ENCODE measurements around the gene C4orf50. TPM values are rescaled to one million over a fixed set of nuclear protein-coding genes. Genes with fewer than 3 reads are reported as not detected.

C4orf50 gene
- total RNA-seq, 1 donor from 2014 or later, result 12.2 TPM

DNA sequence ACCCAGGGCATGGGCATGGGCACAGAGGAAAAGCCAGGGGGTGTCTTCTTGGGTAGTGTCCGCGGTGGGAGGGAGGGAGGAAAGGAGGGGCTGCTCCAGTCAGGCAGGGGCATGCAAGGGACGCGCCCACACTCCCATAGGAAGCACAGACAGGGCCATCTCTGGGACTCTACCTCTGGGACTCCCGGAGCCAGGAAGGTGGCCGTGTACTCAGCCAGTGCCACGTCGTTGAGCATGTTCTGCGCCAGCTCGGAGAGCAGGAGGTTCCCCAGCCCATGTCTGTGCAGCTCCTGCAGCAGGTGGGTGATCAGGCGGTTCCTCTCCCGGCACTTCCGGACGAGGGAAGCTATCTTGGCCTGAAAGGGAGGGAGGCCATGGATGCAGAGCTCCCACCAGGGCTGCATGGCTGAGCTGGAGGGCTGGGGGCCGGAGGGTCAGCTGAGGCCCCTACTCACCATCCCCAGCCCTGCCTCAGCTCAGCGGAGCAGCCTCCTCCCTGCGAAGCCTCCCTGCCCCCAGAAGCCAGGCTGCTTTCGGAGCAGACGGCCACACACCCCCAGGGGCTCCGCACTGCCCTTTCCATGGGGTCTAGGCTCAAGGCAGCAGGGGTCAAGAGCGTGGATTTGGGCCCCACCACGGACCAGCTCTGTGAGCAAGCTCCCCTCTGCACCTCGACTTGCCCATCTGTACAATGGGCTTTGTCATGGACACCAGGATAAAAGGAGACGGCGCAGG lies 44.6 kb downstream of the C4orf50 start:
- FAIRE-seq, result no peak
- DNase-seq (ENCODE audit: low spot score in 2 of 2), result no peak

DNA sequence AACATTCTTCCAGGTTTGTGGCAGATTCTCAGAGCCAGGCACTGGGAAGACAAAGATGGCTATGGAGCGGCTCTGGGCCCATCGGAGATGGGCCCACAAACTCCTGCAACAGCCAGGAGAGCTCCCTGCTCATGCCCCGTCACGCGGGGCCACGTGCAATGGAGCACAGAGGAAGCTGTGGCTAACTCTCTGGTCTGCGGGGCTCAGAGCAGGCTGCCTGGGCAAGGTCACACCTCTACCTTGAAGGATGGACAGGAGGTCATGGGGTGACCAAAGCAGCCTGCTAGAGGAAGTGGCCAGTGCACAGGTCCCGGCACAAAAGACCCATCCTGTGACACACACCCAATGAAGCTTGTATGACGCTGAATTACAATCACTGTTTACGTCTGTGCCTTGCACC lies 45.2 kb downstream of the C4orf50 start:
- no peak for FAIRE-seq
- DNase-seq (ENCODE audit: low spot score in 2 of 2), result no peak

DNA sequence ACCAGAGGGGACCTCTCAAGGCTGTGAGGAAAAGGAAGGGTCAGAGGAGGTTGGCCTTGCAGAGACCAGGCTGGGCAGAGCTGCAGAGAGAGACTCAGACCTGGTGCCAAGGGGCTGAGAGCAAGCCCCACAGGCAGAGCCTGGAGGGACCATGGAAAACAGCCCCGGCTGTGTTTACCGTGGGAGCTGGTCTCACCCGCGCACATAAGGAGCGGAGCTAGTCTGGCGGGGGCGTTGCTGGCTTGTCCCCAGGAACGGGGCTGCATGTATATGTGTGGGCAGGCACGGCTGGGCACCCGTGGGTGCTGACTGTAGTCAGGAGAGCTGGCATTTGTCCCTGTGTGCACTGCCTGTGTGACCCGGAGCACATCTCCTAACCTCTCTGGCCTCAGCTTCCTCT lies 45.7 kb downstream of the C4orf50 start:
- peak in 1 of 2 donors; percentile 48 for DNase-seq (ENCODE audit: low spot score in 2 of 2)
- no peak for FAIRE-seq

DNA sequence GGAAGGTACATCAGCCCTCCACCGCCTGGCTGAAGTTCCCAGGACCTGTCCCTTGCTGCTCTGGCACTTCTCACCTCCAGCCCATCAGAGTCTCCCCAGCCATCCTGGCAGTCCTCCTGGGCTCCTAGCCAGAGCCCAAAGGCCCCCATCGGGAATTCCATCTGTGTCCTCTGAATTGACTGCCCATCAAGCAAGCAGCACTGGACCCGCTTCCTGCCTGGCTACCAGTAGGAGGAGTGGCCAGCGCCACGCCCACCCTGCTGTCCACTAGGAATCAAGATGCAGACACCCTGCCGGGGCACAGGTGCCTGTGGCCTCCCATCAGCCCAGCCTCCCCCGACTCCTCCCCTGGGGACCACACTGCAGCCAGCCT lies 47.2 kb downstream of the C4orf50 start:
- no peak for DNase-seq (ENCODE audit: low spot score in 2 of 2)
- no peak for FAIRE-seq

DNA sequence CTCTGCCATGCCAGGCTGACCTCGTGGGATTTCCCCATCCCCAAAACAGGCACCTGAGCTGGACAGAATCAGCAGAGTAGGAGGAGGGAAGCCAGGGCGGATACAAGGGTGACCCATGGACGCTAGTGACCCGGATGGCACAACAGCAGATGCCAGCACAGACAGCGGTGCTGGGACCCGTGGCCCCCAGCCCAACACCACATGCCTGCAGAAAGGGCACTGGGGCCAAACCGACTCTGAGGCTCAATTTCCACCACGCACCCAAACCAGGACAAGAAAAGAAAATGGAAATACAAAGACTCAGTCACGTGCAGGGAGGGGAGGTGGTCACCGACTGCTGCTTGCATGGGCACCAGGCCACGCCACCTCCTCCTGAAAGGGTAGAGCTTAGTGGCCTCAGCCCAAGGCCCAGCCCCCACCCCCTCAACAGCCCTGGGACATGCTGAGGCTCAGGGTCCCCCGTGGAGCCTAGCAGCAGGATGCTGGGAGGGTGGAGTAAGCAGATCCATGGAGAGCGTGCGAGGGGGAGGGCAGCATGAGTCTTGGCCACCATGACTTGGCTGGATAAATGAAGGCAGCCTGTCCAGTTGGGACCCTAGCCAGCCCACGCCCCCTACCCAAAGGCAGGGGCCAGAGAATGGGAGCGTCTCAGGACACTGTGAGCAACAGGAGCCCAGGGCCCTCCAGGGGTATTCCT lies 47.7 kb downstream of the C4orf50 start:
- FAIRE-seq, result no peak
- DNase-seq (ENCODE audit: low spot score in 2 of 2), result no peak

DNA sequence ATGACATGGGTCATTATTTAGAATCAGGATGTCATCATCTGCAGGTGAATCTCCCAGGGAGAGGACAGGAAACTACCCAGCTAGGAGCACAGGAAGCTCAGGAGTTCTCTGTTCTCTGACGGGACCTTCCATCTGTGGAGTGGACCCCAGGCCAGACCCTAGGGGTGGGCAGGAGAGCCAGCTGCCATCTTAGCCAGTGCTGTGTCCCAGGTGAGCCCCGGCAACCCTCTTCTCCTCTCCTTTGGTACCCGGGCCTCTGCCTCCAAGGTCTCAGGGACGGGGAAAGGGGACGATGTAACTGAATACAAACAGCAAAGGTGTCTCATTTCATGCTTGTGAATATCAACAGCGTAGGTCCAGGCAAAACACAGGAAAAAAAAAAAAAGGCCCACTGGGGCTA lies 48.5 kb downstream of the C4orf50 start:
- DNase-seq (ENCODE audit: low spot score in 2 of 2) (no peak), FAIRE-seq (no peak)

DNA sequence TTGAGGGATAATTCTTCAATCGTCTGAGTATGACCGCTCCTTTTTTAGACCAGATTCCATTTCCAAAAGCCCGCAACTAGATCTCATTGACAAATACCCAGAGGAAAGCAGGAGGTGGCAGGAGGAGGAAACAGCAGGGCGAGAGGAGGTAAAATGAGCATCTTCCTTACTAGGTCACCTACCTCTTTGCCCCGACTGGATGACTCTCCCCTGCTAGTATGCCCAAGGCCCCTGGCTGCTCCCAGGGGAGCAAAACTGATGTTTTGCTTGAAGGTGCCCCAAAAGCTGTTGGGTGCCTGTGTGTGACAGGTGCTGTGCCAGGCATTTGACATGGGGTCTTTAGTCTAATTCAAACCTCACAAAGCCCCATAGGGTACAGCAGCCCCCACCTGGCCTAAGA lies 48.9 kb downstream of the C4orf50 start:
- FAIRE-seq, result no peak
- DNase-seq (ENCODE audit: low spot score in 2 of 2), result no peak

DNA sequence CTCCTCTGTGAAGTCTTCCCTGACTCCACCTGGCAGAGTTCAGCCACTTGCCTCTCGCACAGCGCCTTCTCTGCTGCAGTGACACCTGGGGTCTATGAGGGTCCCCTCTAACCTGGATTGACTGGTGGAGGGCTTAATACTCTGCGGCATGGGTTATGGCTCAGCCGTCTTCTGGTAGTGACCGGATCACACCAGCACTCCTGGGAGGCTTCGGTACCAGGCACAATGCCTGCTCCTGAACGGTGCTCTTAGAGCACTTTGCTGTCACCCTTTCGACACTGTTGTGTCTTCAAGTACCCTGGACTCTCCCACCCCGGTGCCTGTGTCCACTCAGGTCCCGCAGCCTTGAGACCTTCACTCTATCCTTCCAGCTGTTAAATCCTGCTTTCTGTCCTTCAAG lies 50.0 kb downstream of the C4orf50 start:
- FAIRE-seq, result no peak
- DNase-seq (ENCODE audit: low spot score in 2 of 2), result no peak

DNA sequence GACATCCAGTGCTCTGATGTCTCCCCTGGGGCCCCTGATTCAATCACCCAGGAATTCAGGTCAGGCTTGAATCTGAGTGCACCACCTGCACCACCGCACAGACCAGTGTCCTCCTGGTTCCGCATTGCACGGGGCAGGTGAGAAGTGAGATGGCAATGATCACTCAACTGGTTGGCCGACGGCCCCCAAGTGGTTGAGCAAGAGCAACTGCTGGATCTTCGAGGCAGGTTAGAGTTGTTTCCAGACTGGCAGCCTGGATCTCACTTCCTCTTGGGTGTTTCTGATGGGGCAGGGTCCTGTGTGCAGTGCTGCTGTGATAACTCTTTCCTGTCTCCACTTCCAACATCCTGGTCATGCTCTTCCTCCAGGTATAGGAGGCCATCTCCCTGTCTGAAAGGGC lies 50.4 kb downstream of the C4orf50 start:
- no peak for FAIRE-seq
- DNase-seq (ENCODE audit: low spot score in 2 of 2), result no peak

DNA sequence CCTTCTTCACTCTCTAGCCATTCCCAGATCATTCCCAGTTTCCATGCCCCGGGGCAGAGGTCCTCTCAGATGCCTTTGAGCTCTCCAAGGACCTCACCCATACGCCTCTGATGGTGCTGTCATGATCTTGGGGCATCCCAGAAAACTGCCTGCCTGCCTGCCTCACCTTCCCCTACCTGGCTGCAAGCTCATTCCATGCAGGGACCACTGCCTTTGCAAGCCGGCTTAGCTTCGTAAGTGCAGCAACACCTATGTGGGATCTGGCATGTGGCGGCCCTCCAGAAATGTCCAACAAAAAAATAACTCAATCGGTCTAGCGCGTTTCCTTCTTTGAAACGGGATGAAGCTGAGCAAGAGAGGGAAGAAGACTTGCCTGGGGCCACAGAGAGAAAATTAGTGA lies 53.0 kb downstream of the C4orf50 start:
- DNase-seq (ENCODE audit: low spot score in 2 of 2) (no peak), FAIRE-seq (no peak)

DNA sequence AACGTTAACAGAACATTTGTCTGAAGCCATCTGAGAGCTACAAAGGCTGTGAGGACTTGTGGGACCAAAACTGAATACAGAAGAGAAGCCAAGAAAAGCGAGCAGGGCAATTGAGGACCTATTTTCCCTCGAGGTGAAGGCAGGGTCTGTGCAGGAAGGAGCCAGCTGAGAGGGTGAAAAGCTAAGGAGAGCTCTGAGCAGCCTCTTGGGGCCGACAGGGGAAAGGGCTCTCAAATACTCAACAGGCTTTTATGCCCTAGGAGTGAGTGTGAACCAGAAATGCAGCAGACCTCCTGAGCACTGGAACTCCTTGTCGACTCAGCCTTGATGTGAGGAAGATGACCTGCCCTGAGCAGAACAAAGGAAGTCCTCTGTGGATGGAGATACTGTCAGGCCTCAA lies 54.2 kb downstream of the C4orf50 start:
- DNase-seq (ENCODE audit: low spot score in 2 of 2), result no peak
- FAIRE-seq, result no peak

DNA sequence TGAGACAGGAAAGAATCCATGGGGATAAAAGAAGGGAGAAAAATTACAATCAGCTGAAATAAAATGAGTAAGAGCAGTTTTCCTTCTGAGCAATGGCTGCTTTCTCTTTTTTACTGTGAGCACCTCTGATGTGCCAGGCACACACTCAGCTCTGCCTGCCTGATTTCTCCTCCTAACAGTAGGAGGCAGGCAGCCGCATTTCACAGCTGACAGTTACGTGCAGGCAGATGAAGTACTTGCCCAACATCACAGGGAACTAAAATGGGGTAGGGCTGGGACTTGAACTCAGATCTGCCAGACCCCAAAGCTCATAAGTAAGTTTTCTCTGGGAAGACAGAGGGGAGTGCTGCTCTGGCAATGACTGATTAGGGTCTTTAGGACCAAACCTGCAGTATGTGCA lies 54.6 kb downstream of the C4orf50 start:
- DNase-seq (ENCODE audit: low spot score in 2 of 2), result no peak
- no peak for FAIRE-seq

DNA sequence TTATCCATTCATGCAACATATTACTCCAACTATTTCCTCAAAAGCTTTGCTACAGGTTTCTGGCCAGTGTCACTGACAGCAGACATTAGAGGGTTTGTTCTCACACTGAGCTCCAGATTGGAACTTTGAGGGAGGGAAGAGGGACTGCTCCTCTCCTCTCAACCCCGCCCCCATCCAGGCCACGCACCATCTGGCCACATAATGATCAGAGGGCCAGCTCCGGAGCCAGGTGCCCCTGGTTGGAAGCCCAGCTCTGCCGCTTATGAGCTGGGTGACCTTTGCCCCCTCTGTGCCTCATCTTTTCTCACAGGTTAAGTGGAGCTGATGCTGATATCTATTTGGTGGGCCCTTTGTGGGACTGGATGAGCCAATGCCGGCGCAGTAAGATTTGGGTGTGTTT lies 55.8 kb downstream of the C4orf50 start:
- no peak for FAIRE-seq
- no peak for DNase-seq (ENCODE audit: low spot score in 2 of 2)

DNA sequence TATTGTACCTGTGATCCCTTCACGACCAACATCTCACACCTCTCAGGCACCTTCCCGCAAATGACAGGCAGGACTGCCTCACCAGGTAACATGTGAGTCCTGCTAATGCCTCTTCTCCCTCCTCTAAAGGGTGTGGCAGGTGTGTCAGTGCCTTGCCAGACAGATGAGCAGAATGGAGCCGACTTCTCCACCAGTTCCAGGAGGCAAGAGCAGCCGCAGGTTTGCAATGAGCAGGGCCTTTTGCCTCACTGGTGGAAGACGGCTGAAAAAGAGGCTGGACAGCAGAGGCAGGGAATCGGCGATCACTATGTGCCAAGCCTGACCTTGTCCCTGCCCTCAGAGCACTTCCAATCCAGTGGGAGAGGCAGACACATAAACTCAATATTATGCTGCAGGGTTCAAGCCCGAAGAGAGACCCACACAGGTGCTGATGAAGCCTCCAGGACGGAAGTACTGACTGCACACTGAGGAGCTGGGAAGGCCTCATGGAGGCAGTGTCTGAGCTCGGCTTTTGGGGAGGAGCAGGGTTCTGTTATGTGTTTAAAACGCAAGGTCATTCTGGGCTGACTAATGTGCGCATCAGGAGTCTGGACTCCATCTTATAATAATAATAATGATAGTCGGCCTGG lies 57.9 kb downstream of the C4orf50 start:
- DNase-seq (ENCODE audit: low spot score in 2 of 2), result no peak
- FAIRE-seq, result no peak

DNA sequence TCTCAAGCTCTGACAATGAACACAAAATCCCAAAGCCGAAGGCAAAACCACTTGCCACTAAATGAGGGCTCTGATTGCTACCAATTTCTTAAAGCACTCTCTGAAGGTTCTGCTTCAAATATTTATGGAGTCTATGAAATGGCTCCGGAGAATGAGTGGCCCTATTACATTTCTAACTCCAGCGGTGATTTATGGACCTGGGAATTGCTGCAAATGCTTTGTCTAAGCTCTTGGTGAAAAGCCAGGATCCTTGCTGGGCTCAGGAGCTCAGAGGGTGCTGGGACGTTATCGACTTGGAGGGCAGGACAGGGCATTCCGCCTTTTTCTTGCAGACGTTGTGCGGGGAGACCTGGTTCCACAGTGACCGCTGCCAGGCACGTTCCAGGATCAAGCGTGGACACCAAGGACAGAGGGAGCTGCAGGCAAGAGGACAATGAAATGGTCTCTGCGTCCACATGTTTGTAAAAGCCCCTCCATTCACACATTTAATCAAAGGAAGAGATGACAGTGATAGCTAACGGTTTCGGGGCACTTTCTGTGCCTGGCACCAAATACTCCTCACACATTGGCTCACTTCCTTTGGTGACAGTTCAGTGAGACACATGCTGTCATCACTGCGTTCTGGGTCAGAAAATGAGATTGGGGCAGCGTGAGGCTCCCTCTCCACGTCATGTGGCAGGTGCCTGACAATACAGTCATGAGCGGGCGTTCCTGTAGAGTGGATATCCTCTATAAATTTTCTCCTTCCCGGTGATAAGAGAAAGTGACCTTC lies 58.8 kb downstream of the C4orf50 start:
- no peak for FAIRE-seq

DNA sequence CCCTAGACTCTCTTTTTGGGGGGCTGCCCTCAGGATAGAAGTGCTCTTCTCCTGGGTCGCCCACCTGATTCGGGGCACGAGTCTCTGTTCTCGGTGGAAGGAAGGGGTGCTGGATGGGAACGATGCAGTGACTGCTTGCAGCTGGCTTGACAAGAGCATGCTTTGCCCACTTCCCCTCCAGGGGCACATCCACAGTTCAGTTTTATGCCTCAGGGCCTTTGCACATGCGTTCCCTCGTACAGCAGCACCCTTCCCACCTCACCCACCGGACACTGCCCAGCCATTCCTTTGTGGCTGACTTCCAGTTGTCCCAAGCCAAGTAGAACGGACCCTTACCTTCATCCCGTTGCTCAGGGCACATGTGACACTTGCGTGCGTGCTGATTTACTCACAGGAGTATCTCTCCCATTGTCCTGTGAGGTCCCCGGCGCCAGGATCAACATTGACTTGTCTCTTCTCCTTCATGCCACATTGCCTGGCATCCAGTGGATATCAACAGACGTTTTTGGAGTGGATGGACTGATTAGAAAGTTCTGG lies 60.0 kb downstream of the C4orf50 start:
- FAIRE-seq (no peak), DNase-seq (ENCODE audit: low spot score in 2 of 2) (no peak)

More for the DNA sequence above, 58.8 kb downstream of the C4orf50 start:
- no peak for DNase-seq (ENCODE audit: low spot score in 2 of 2)

DNA sequence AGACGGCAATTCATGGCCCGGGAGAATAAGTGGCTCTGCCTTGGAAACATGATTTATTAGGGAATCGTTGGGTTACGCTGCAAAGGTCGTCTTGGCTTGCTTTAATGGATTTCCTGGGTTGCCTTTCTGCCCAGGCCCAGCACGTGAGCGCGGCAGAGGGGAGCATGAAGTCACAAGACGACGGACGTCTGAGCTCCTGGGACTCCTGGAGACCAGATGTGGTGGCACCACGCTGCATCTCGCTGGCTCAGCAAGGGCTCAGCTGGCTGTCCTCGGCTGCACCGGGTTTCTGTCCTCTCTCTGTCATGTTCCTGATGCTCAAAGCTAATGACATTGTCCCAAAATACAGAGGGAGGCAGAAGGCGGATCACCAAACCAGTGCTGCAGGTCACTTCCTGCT lies 61.2 kb downstream of the C4orf50 start:
- FAIRE-seq, result no peak
- no peak for DNase-seq (ENCODE audit: low spot score in 2 of 2)

DNA sequence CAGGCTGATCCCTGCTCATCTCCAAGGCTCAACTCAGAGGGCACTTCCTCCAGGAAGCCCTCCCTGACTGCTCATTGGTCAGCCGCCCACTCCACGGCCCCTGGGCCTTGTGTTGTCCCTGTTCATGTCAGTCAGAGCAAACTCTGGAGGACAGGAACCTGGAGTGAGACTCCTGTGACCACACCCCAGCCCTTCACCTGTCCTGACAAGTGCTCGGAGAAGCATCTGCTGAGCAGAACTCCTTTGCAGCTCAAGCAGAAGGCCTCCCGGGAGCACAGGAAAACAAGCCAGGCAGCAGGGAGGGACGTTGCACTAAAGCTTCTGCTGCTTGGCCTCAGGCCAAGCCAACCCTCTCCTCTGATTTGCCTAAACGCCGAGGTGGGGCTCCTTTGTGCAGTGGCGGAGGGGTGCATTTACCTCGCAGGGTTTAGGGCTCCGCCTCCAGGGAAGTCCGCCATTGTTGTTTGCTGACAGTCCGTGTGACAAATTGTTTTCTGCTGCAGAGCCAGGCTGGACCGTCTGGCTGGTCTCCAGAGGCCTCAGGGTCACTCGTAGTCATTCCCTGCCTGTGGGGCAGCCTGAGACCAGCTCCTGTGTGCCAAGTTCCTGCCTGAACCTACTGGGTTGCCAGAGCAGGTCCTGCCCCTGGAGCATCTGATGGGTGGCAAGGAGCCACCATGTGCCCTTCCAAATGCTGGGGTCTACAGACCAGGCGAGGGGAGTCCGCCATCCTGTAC lies 61.8 kb downstream of the C4orf50 start:
- no peak for DNase-seq (ENCODE audit: low spot score in 2 of 2)
- no peak for FAIRE-seq

DNA sequence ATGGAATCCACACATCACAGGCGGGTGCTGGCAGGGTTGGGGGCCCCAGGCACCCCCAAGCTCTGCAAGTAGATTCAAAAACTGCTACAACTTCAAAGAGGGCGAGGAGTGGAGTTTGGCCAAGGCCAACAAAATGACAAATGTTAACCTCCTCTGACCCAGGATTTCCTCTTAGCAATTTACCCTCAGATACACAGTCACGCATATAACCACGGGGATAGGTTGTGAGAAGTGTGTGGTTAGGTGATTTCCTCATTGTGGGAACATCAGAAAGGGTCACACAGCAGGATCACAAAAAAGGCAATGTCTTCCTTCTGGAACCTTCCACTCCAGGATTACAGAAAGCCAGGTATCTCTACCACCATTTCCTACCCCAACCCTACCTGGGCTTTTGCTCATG lies 62.4 kb downstream of the C4orf50 start:
- FAIRE-seq (no peak), DNase-seq (ENCODE audit: low spot score in 2 of 2) (no peak)

DNA sequence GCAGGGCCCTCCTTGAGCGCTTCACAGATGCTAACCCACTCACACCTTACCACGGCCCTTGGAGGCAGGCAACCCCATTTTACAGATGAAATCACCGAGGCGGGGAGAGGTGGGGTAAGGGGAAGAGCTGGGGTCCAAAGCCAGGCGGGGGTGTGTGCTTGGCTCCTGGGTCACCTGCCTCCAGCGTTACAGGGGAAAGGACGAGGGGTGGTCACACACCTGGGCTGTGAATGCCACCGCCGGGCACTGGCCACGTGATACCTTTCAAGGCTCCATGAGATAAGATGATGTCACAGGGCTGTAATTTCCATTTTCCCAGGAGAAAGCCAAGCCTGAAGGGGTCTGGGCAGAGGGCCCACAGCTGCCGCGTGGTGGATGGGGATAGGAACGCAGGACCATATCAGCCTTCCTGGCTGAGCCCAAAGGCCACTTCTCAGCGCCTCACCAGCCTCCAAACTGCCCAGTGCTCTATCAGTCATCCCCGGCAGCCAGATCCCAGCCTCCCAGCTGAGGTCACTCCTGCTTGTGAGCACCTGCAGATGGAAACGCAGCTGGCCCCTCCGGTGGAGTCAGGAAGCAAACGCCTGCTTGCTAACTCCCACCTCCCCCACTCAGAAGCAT lies 62.9 kb downstream of the C4orf50 start:
- FAIRE-seq, result no peak
- no peak for DNase-seq (ENCODE audit: low spot score in 2 of 2)

Measured in frontal cortex (tissue), 4 donors.